Measurements from ENCODE around the gene RSRP1.
"Not testable (repeated sequence)": the region's sequence is repeated elsewhere in the genome, so short reads cannot be mapped to it uniquely, and the experiment has no call there.

RSRP1 gene

GRCh38 chr1:25287164-25287563 is 39.9 kb upstream of the RSRP1 start:
- not testable (repeated sequence) for H4K20me1 ChIP-seq (ENCODE audit: low read depth, low read length); H3K36me3 ChIP-seq (ENCODE audit: low read length); H3K27ac ChIP-seq (ENCODE audit: low read depth, low read length); H3K79me2 ChIP-seq (ENCODE audit: insufficient read depth, low read length); H3K9ac ChIP-seq (ENCODE audit: low read length); H3K4me3 ChIP-seq (ENCODE audit: insufficient read depth, low read length, poor library complexity, severe bottlenecking); H3F3A ChIP-seq (ENCODE audit: insufficient read depth); H3K9me3 ChIP-seq (ENCODE audit: insufficient read depth, low read length); H3K9me2 ChIP-seq (replicated peaks; ENCODE audit: insufficient read depth, low read length); H3K27me3 ChIP-seq (ENCODE audit: low read length); H2AFZ ChIP-seq (ENCODE audit: low read depth, low read length, severe bottlenecking); H3K4me2 ChIP-seq (ENCODE audit: low read depth, low read length, poor library complexity, severe bottlenecking)

DNA sequence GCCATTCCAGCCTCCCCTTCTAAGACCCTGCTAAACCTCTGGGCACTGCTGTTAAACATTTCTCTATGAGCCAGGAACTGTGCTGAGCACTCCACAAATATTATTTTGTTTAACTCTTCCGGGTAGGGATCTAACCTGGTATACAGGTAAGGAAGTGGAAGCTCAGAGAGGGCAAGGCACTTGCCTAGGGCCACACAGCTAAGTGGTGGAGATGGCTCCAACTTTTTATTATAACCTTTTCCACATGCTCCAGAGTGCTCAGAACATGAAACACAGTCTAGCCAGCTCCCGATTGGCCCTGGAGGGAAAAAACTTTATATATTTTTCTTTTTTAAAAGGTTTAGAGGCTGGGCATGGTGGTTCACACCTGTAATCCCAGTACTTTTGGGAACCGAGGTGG is 38.6 kb upstream of the RSRP1 start:
- not testable (repeated sequence) for H4K20me1 ChIP-seq (ENCODE audit: low read depth, low read length); H3K9me2 ChIP-seq (replicated peaks; ENCODE audit: insufficient read depth, low read length); H3K9ac ChIP-seq (ENCODE audit: low read length); H2AFZ ChIP-seq (ENCODE audit: low read depth, low read length, severe bottlenecking); H3F3A ChIP-seq (ENCODE audit: insufficient read depth); H3K9me3 ChIP-seq (ENCODE audit: insufficient read depth, low read length); H3K4me3 ChIP-seq (ENCODE audit: insufficient read depth, low read length, poor library complexity, severe bottlenecking); H3K4me2 ChIP-seq (ENCODE audit: low read depth, low read length, poor library complexity, severe bottlenecking); H3K27ac ChIP-seq (ENCODE audit: low read depth, low read length); H3K36me3 ChIP-seq (ENCODE audit: low read length); H3K79me2 ChIP-seq (ENCODE audit: insufficient read depth, low read length); H3K27me3 ChIP-seq (ENCODE audit: low read length)

GRCh38 chr1:25279693-25280111 is 32.4 kb upstream of the RSRP1 start:
- not testable (repeated sequence) for H2AFZ ChIP-seq (ENCODE audit: low read depth, low read length, severe bottlenecking); H3K36me3 ChIP-seq (ENCODE audit: low read length); H3K27me3 ChIP-seq (ENCODE audit: low read length); H3K79me2 ChIP-seq (ENCODE audit: insufficient read depth, low read length); H3K9me3 ChIP-seq (ENCODE audit: insufficient read depth, low read length); H3K4me3 ChIP-seq (ENCODE audit: insufficient read depth, low read length, poor library complexity, severe bottlenecking); H3K9ac ChIP-seq (ENCODE audit: low read length); H4K20me1 ChIP-seq (ENCODE audit: low read depth, low read length); H3F3A ChIP-seq (ENCODE audit: insufficient read depth); H3K4me2 ChIP-seq (ENCODE audit: low read depth, low read length, poor library complexity, severe bottlenecking); H3K27ac ChIP-seq (ENCODE audit: low read depth, low read length); H3K9me2 ChIP-seq (replicated peaks; ENCODE audit: insufficient read depth, low read length)

DNA sequence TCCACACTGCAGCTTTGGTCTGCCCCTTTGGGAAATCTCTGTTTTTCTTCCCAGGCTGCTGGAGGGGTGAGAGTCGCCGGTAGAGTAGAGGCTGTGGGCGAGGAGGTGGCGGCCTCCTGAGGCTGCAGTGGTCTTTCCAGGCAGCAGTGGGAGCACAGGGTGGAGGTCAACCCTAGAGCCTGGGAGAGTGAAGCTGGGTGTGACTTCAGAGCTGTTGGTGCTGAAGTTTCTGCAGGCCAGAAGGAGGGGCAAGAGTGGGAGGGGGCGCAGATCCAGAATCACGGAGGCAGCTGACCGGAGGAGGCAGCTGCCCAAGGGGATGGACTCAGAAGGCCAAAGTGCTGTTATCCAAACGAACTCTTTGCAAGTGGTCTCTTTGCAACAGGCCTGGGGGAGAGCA is 31.5 kb upstream of the RSRP1 start:
- H3K27me3 ChIP-seq (ENCODE audit: low read length); H4K20me1 ChIP-seq (ENCODE audit: low read depth, low read length); H3K79me2 ChIP-seq (ENCODE audit: insufficient read depth, low read length); H3K4me3 ChIP-seq (ENCODE audit: insufficient read depth, low read length, poor library complexity, severe bottlenecking); H3K9me2 ChIP-seq (replicated peaks; ENCODE audit: insufficient read depth, low read length); H3F3A ChIP-seq (ENCODE audit: insufficient read depth); H2AFZ ChIP-seq (ENCODE audit: low read depth, low read length, severe bottlenecking); H3K27ac ChIP-seq (ENCODE audit: low read depth, low read length); H3K9me3 ChIP-seq (ENCODE audit: insufficient read depth, low read length); H3K36me3 ChIP-seq (ENCODE audit: low read length); H3K9ac ChIP-seq (ENCODE audit: low read length); H3K4me2 ChIP-seq (ENCODE audit: low read depth, low read length, poor library complexity, severe bottlenecking): not testable (repeated sequence)

- not testable (repeated sequence) for H3K9me2 ChIP-seq (replicated peaks; ENCODE audit: insufficient read depth, low read length); H3K36me3 ChIP-seq (ENCODE audit: low read length); H3K9ac ChIP-seq (ENCODE audit: low read length); H3K4me3 ChIP-seq (ENCODE audit: insufficient read depth, low read length, poor library complexity, severe bottlenecking); H2AFZ ChIP-seq (ENCODE audit: low read depth, low read length, severe bottlenecking); H3K9me3 ChIP-seq (ENCODE audit: insufficient read depth, low read length); H3K79me2 ChIP-seq (ENCODE audit: insufficient read depth, low read length); H3K4me2 ChIP-seq (ENCODE audit: low read depth, low read length, poor library complexity, severe bottlenecking); H3K27me3 ChIP-seq (ENCODE audit: low read length); H3K27ac ChIP-seq (ENCODE audit: low read depth, low read length); H4K20me1 ChIP-seq (ENCODE audit: low read depth, low read length); H3F3A ChIP-seq (ENCODE audit: insufficient read depth)
Measured at GRCh38 chr1:25278358-25278757, 31.1 kb upstream of the RSRP1 start.

GRCh38 chr1:25277295-25277694 is 30.0 kb upstream of the RSRP1 start:
- H3K4me2 ChIP-seq (ENCODE audit: low read depth, low read length, poor library complexity, severe bottlenecking); H3K9me2 ChIP-seq (replicated peaks; ENCODE audit: insufficient read depth, low read length); H3K27me3 ChIP-seq (ENCODE audit: low read length); H4K20me1 ChIP-seq (ENCODE audit: low read depth, low read length); H3K9ac ChIP-seq (ENCODE audit: low read length); H3K36me3 ChIP-seq (ENCODE audit: low read length); H3K79me2 ChIP-seq (ENCODE audit: insufficient read depth, low read length); H2AFZ ChIP-seq (ENCODE audit: low read depth, low read length, severe bottlenecking); H3K27ac ChIP-seq (ENCODE audit: low read depth, low read length); H3F3A ChIP-seq (ENCODE audit: insufficient read depth); H3K4me3 ChIP-seq (ENCODE audit: insufficient read depth, low read length, poor library complexity, severe bottlenecking); H3K9me3 ChIP-seq (ENCODE audit: insufficient read depth, low read length): not testable (repeated sequence)

GRCh38 chr1:25275648-25276047 is 28.4 kb upstream of the RSRP1 start:
- not testable (repeated sequence) for H3K27me3 ChIP-seq (ENCODE audit: low read length); H3K9ac ChIP-seq (ENCODE audit: low read length); H4K20me1 ChIP-seq (ENCODE audit: low read depth, low read length); H3F3A ChIP-seq (ENCODE audit: insufficient read depth); H3K27ac ChIP-seq (ENCODE audit: low read depth, low read length); H3K9me3 ChIP-seq (ENCODE audit: insufficient read depth, low read length); H3K36me3 ChIP-seq (ENCODE audit: low read length); H3K9me2 ChIP-seq (replicated peaks; ENCODE audit: insufficient read depth, low read length); H2AFZ ChIP-seq (ENCODE audit: low read depth, low read length, severe bottlenecking); H3K4me2 ChIP-seq (ENCODE audit: low read depth, low read length, poor library complexity, severe bottlenecking); H3K79me2 ChIP-seq (ENCODE audit: insufficient read depth, low read length); H3K4me3 ChIP-seq (ENCODE audit: insufficient read depth, low read length, poor library complexity, severe bottlenecking)

DNA sequence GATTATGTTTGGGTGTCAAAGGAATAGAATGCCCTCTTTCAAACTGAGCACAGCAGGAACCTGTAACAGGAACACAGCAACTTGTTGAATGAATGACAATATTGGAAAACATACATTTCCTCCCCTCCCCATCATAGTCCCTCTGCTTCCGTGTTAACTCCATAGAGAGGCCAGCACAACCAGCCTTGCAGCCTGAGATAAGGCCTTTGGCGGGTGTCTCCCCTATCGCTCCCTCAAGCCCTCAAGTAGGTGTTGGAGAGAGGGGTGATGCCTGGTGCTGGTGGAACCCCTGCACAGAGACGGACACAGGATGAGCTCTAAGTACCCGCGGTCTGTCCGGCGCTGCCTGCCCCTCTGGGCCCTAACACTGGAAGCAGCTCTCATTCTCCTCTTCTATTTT is 25.0 kb upstream of the RSRP1 start, which contains the start of gene RHD:
Gene RHD (plus strand): TSS at position 272 of the 400 bp plus-strand sequence. CDS start 39 bp downstream, at position 311.
- H3K27me3 ChIP-seq (ENCODE audit: low read length); H3K36me3 ChIP-seq (ENCODE audit: low read length); H3K9me2 ChIP-seq (replicated peaks; ENCODE audit: insufficient read depth, low read length); H3K9ac ChIP-seq (ENCODE audit: low read length); H2AFZ ChIP-seq (ENCODE audit: low read depth, low read length, severe bottlenecking); H3K4me3 ChIP-seq (ENCODE audit: insufficient read depth, low read length, poor library complexity, severe bottlenecking); H3F3A ChIP-seq (ENCODE audit: insufficient read depth); H3K27ac ChIP-seq (ENCODE audit: low read depth, low read length); H3K9me3 ChIP-seq (ENCODE audit: insufficient read depth, low read length); H3K79me2 ChIP-seq (ENCODE audit: insufficient read depth, low read length); H3K4me2 ChIP-seq (ENCODE audit: low read depth, low read length, poor library complexity, severe bottlenecking); H4K20me1 ChIP-seq (ENCODE audit: low read depth, low read length): not testable (repeated sequence)
